ENCODE measurements around the gene ATRAID.

ATRAID gene

DNA sequence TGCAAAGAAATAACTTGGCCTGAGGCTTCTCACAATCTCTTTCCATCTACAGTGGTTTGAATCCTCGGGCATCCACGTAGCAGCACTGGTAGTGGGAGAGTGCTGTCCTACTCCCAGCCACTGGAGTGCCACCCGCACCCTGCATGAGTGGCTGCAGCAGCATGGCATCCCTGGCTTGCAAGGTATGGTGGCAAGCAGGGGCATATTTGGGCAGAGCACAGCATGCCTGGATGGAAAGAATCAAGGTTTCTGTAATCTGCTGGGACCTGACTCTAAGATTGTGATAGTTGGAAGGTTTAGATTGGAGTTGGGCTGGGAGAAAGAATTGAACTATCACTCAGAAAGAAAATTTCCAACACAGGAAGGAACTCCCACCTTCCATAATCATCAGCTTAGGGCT, 9.3 kb downstream of the ATRAID start:
- Histone ChIP-seq H3K4me3 (ENCODE audit: low read length) (no peak overlapping the region), H3K9me2 (replicated peaks; ENCODE audit: insufficient read depth, low read length) (no peaks in the 10 kb centered on the region), H2AFZ (ENCODE audit: low read length) (no peak overlapping the region), H3K9ac (ENCODE audit: low read length) (no peak overlapping the region), H3K27me3 (replicated peaks; ENCODE audit: insufficient read depth, low read length) (no peaks in the 10 kb centered on the region), H3K9me3 (replicated peaks; ENCODE audit: insufficient read depth, low read length) (no peaks in the 10 kb centered on the region), H3F3A (ENCODE audit: insufficient read depth, low read length) (no peaks in the 10 kb centered on the region), H3K4me1 (ENCODE audit: low read length) (peaks cover 14% of the 10 kb centered on the region), H3K79me2 (ENCODE audit: low read length) (peaks cover 25% of the 10 kb centered on the region), H3K4me2 (ENCODE audit: low read depth, low read length) (no peak overlapping the region), H3K27ac (ENCODE audit: low read length) (no peak overlapping the region), H3K36me3 (replicated peaks; ENCODE audit: insufficient read depth, low read length) (peaks cover 16% of the 10 kb centered on the region), H4K20me1 (ENCODE audit: insufficient read depth, low read length) (no peaks in the 10 kb centered on the region)
- DNase-seq: no peak
- no peak for TF ChIP-seq EZH2 (optimal IDR thresholded peaks at IDR 0.05; ENCODE audit: low read depth, low read length)
- TF ChIP-seq, protein P1, sequence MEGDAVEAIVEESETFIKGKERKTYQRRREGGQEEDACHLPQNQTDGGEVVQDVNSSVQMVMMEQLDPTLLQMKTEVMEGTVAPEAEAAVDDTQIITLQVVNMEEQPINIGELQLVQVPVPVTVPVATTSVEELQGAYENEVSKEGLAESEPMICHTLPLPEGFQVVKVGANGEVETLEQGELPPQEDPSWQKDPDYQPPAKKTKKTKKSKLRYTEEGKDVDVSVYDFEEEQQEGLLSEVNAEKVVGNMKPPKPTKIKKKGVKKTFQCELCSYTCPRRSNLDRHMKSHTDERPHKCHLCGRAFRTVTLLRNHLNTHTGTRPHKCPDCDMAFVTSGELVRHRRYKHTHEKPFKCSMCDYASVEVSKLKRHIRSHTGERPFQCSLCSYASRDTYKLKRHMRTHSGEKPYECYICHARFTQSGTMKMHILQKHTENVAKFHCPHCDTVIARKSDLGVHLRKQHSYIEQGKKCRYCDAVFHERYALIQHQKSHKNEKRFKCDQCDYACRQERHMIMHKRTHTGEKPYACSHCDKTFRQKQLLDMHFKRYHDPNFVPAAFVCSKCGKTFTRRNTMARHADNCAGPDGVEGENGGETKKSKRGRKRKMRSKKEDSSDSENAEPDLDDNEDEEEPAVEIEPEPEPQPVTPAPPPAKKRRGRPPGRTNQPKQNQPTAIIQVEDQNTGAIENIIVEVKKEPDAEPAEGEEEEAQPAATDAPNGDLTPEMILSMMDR (IDR thresholded peaks at IDR 0.05; ENCODE audit: low read length): no peak
- TF ChIP-seq EZH2phosphoT487 (IDR thresholded peaks at IDR 0.05; ENCODE audit: low read length): no peak

DNA sequence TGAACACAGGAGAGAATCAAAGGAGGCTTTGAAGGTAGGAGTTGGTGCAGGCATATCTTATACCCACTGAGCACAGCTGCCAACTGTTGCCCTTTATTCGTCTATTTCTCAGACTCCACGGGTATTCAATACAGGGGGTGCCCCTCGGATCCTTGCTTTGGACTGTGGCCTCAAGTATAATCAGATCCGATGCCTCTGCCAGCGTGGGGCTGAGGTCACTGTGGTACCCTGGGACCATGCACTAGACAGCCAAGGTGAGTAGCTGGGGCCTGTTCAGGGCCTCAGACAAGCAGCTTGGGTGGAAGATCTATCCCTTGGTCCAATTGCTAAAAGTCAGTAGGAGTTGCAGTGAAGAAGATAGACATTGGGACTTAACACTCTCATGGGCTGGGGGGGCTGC, 10.6 kb downstream of the ATRAID start:
- H2AFZ ChIP-seq (ENCODE audit: low read length): no peak overlapping the region
- H4K20me1 ChIP-seq (ENCODE audit: insufficient read depth, low read length): no peaks in the 10 kb centered on the region
- H3K36me3 ChIP-seq (replicated peaks; ENCODE audit: insufficient read depth, low read length): peaks cover 17% of the 10 kb centered on the region

DNA sequence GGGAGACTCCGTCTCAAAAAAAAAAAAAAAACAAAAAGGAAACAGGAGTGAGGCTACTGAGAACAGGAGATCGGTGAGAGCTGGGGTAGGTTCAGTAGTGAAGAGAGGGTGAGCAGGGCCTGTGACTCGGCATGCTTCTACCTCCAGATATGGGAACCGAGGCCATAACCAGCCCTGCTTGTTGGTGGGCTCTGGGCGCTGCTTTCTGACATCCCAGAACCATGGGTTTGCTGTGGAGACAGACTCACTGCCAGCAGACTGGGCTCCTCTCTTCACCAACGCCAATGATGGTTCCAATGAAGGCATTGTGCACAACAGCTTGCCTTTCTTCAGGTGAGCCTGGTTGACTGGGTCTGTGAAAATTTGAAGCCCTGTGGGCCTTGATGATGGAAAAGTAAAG, 11.6 kb downstream of the ATRAID start:
- DNase-seq: no peak
- Histone ChIP-seq H2AFZ (ENCODE audit: low read length) (no peak overlapping the region), H3F3A (ENCODE audit: insufficient read depth, low read length) (no peaks in the 10 kb centered on the region), H3K9me3 (replicated peaks; ENCODE audit: insufficient read depth, low read length) (no peaks in the 10 kb centered on the region), H3K27me3 (replicated peaks; ENCODE audit: insufficient read depth, low read length) (no peaks in the 10 kb centered on the region), H3K27ac (ENCODE audit: low read length) (no peak overlapping the region), H4K20me1 (ENCODE audit: insufficient read depth, low read length) (no peaks in the 10 kb centered on the region), H3K4me2 (ENCODE audit: low read depth, low read length) (no peak overlapping the region), H3K9ac (ENCODE audit: low read length) (no peak overlapping the region), H3K9me2 (replicated peaks; ENCODE audit: insufficient read depth, low read length) (no peaks in the 10 kb centered on the region), H3K4me1 (ENCODE audit: low read length) (peaks cover 3% of the 10 kb centered on the region; the same call in 1 of the 2 replicates), H3K4me3 (ENCODE audit: low read length) (no peak overlapping the region), H3K36me3 (replicated peaks; ENCODE audit: insufficient read depth, low read length) (peaks cover 20% of the 10 kb centered on the region), H3K79me2 (ENCODE audit: low read length) (peaks cover 13% of the 10 kb centered on the region)
- no peak for TF ChIP-seq EZH2 (optimal IDR thresholded peaks at IDR 0.05; ENCODE audit: low read depth, low read length)
- TF ChIP-seq, protein P1 (IDR thresholded peaks at IDR 0.05; ENCODE audit: low read length): no peak
- no peak for TF ChIP-seq EZH2phosphoT487 (IDR thresholded peaks at IDR 0.05; ENCODE audit: low read length)

More for the DNA sequence above, 10.6 kb downstream of the ATRAID start:
- Histone ChIP-seq H3K9ac (ENCODE audit: low read length) (no peak overlapping the region), H3K27me3 (replicated peaks; ENCODE audit: insufficient read depth, low read length) (no peaks in the 10 kb centered on the region), H3K4me2 (ENCODE audit: low read depth, low read length) (no peak overlapping the region), H3K9me3 (replicated peaks; ENCODE audit: insufficient read depth, low read length) (no peaks in the 10 kb centered on the region), H3K4me3 (ENCODE audit: low read length) (no peak overlapping the region), H3K27ac (ENCODE audit: low read length) (no peak overlapping the region), H3K4me1 (ENCODE audit: low read length) (peaks cover 8% of the 10 kb centered on the region), H3K79me2 (ENCODE audit: low read length) (peaks cover 23% of the 10 kb centered on the region), H3K9me2 (replicated peaks; ENCODE audit: insufficient read depth, low read length) (no peaks in the 10 kb centered on the region), H3F3A (ENCODE audit: insufficient read depth, low read length) (no peaks in the 10 kb centered on the region)
- no peak for DNase-seq
- TF ChIP-seq, protein P1 (IDR thresholded peaks at IDR 0.05; ENCODE audit: low read length): no peak
- TF ChIP-seq EZH2phosphoT487 (IDR thresholded peaks at IDR 0.05; ENCODE audit: low read length) (no peak), EZH2 (optimal IDR thresholded peaks at IDR 0.05; ENCODE audit: low read depth, low read length) (no peak)
